Stimulated activated CD8-positive, alpha-beta memory T cell treated with anti-CD3 and anti-CD28 coated beads, Interleukin-15, amount 100 ng/mL, for 24 hours (primary cell): ENCODE measurements around the gene RPUSD3.
"Not testable (repeated sequence)": the region's sequence is repeated elsewhere in the genome, so short reads cannot be mapped to it uniquely, and the experiment has no call there.

ENCODE experiments used
- DNase-seq: peaks from one replicate; pipeline ENCODE4 v3.0.0-alpha.2; 2020; ENCODE audit warnings: low read depth

The RPUSD3 gene

DNA sequence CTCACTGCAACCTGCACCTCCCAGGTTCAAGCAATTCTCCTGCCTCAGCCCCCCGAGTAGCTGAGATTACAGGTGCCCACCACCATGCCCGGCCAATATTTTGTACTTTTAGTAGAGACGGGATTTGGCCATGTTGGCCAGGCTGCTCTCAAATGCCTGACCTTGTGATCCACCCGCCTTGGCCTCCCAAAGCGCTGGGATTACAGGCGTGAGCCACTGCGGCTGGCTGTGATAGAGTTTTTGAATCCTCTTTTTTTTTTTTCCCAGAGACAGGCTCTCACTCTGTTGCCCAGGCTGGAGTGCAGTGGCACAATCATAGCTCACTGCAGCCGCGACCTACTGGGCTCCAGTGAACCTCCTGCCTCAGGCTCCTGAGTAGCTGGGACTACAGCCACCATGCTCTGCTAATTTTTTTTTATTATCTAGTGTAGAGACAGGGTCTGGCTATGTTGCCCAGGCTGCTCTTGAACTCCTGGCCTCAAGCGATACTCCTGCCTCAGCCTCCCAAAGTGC lies 21.4 kb upstream of the RPUSD3 start:
- DNase-seq = not testable (repeated sequence)

- DNase-seq = no peak
These were observed 20.6 kb upstream of the RPUSD3 start for GRCh38 chr3:9864200-9864927.

GRCh38 chr3:9863058-9863772 lies 19.4 kb upstream of the RPUSD3 start:
- no peak for DNase-seq

DNA sequence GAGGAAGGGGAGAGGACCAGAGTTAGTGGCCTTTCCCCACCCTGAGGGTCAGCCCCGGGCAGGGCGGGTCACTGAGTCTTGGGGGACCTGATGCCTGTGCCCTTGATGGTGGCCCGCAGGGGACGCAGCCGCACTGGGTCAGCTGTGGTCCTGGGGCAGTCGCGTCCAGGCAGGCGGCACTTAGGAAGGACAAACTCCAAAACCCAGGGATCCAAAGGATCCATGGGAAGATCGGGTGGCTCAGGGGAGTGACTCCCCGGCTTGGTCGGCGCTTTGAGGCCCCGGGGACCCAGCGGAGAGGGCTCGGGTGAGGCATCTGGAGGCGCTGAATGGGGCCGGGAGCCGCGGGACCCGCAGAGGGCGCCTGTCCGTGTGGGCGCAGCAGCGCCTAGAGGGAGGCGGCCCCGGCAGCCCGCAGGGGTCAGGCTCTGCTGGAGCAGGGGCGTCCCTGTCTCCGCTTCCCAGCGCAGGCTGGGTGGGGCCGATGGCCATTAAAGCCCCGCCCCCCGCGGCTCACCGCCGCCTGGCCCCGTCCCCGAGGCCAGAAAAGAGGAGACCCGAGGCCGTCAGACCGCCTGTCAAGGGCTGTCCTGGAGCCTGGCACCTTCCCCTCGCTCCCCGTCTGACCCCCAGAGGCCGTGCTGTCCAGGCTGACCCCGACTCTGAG lies 18.7 kb upstream of the RPUSD3 start:
- DNase-seq = no peak

GRCh38 chr3:9861626-9862130 lies 17.9 kb upstream of the RPUSD3 start:
- no peak for DNase-seq

- DNase-seq = no peak
These were observed 17.4 kb upstream of the RPUSD3 start for GRCh38 chr3:9861201-9861600.

GRCh38 chr3:9859530-9860025 lies 15.8 kb upstream of the RPUSD3 start:
- DNase-seq = no peak

GRCh38 chr3:9855594-9855993 lies 11.8 kb upstream of the RPUSD3 start:
- DNase-seq = no peak

- not testable (repeated sequence) for DNase-seq
These were observed 10.6 kb upstream of the RPUSD3 start for GRCh38 chr3:9854291-9854940.

- DNase-seq = no peak
These were observed 8.7 kb upstream of the RPUSD3 start for GRCh38 chr3:9852528-9852927.

DNA sequence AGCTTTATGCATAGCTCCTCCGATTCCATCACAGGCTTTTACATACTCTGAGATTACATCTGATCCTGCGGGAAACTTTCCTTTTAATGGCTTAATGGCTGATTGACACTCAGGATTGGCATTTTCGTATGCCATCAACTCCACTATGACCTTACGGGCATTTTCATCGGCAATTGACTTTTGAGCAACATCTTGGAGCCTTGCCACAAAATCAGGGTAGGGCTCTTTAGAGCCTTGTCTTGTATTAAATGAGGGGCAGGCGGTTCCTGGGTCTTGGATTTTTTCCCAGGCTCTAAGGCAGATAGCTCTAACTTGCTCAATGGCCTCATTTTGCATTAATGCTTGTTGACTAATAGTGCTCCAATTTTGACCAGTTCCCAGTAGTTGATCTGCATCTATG lies 8.1 kb upstream of the RPUSD3 start:
- DNase-seq = not testable (repeated sequence)

- DNase-seq = not testable (repeated sequence)
These were observed 7.6 kb upstream of the RPUSD3 start for GRCh38 chr3:9851383-9851782.

- not testable (repeated sequence) for DNase-seq
These were observed 5.1 kb upstream of the RPUSD3 start for GRCh38 chr3:9848860-9849259.

GRCh38 chr3:9847870-9848269 lies 4.1 kb upstream of the RPUSD3 start:
- not testable (repeated sequence) for DNase-seq

DNA sequence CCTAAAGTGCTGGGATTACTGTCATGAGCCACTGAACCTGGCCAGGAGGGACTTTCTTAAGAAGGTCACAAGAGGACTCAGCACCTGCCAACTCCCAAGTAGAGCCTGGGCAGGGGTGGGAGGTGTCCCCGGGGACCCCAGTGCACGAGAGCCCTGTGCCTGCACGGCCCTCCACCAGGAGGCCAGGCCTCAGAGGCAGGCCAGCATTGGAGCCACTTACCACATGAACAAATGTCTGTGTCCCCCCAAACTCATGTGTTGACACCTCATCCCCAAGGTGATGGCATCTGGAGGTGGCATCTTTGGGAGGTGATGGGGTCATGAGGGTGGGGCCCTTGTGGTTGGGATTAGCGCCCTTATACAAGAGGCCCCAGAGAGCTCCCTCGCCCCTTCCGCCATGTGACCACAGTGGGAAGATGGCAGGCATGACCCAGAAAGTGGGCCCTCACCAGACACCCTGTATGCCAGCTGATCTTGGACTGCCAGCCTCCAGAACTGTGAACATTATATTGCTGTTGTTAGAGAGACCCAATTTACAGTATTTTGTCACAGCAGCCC lies 3.2 kb upstream of the RPUSD3 start:
- DNase-seq = no peak

- DNase-seq = no peak
These were observed 2.4 kb upstream of the RPUSD3 start for GRCh38 chr3:9846231-9846630.

DNA sequence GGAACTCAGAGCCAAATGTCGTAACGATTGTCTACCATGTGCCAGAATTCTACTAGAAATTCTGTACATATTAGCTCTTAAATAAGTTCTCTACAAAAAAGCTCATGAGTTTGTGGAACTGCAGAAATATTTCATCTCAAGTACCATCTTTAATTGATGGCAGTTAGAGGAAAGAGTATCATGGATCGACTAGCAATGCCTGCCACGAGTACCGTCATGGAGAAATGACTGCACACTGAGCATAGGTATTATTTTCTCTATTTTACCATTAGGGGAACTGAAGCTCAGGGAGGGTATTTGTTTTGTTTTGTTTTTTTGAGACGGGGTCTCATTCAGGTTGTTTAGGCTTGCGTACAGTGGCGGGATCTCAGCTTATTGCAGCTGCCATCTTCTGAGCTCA lies 2.8 kb downstream of the RPUSD3 start:
- no peak for DNase-seq

- no peak for DNase-seq
These were observed 5.0 kb downstream of the RPUSD3 start for GRCh38 chr3:9838856-9839255.

DNA sequence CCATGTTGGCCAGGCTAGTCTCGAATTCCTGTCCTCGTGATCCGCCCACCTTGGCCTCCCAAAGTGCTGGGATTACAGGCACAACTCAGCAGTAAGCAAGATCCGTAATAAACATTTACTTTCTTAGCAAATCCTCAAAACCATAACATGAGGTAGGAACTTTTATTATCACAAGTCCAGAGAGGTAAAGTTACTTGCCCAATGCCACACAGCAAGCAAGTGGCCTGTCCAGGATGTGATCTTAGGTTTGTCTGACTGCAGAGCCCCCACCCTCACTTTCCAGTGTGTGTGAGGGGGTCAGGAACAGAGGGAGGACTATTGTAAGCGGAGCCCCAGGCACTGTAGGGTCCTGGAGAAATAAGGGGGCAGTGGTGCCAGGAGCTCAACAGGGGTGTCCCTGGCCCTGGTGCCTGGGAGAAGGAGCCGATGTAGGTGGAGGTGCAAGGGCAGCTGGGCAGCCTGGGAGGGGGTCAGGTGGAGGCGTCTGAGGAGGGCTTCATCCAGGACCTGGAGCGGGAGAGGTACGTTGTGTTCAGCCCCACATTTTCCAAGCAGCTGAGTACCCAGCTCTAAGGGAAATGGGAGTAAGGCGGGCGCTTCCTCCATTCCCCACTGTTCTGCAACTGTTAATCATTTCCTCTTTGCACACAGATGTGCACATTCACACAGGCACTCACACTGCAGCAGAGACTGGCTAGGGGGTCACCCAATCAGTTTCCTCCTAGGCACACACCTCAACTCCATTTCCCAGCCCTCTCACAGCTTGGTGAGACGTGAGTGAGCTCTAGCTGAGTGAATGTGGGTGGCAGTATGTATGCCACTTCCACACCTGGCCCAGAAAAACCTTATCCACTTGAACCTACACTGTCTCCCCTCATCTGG lies 5.9 kb downstream of the RPUSD3 start:
- no peak for DNase-seq

- no peak for DNase-seq
These were observed 9.1 kb downstream of the RPUSD3 start for GRCh38 chr3:9834520-9835380.
